GM12892 (cell line): ENCODE measurements around the gene FGFRL1.

ENCODE experiments used
- DNase-seq: peaks from one replicate; pipeline ENCODE4 v3.0.0; 2011; ENCODE audit not compliant: insufficient read length
- FAIRE-seq: peaks from 2 replicates; lab custom pipeline; 2011; peaks lifted over from hg19 to GRCh38; lab: Jason Lieb, UNC
- POLR2A ChIP-seq: IDR thresholded peaks from 2 replicates; pipeline ENCODE4 v1.6.1; 2011; ENCODE audit warnings: low read depth, low read length, control low read depth
- POLR2AphosphoS5 ChIP-seq: IDR thresholded peaks from 2 replicates; pipeline ENCODE4 v1.6.1; 2011; ENCODE audit warnings: low read depth, low read length, control low read depth
- TAF1 ChIP-seq: IDR thresholded peaks from 2 replicates; pipeline ENCODE4 v1.6.1; 2011; ENCODE audit warnings: low read depth, mild to moderate bottlenecking, control low read depth, low read length, borderline replicate concordance

FGFRL1 gene

DNA sequence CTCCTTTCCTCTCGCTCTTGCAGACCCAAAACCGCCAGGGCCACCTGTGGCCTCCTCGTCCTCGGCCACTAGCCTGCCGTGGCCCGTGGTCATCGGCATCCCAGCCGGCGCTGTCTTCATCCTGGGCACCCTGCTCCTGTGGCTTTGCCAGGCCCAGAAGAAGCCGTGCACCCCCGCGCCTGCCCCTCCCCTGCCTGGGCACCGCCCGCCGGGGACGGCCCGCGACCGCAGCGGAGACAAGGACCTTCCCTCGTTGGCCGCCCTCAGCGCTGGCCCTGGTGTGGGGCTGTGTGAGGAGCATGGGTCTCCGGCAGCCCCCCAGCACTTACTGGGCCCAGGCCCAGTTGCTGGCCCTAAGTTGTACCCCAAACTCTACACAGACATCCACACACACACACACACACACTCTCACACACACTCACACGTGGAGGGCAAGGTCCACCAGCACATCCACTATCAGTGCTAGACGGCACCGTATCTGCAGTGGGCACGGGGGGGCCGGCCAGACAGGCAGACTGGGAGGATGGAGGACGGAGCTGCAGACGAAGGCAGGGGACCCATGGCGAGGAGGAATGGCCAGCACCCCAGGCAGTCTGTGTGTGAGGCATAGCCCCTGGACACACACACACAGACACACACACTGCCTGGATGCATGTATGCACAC is 13.6 kb downstream of the FGFRL1 start:
- FAIRE-seq, result no peak
- DNase-seq, result no peak
- TF ChIP-seq POLR2A (no peak), TAF1 (no peak), POLR2AphosphoS5 (no peak)

- no peak for TF ChIP-seq POLR2AphosphoS5
- TF ChIP-seq POLR2A, result no peak
- TF ChIP-seq TAF1, result no peak
- FAIRE-seq, result no peak
These were observed 14.7 kb downstream of the FGFRL1 start for GRCh38 chr4:1026115-1026514.

GRCh38 chr4:1027219-1027914 is 15.9 kb downstream of the FGFRL1 start:
- FAIRE-seq (no peak), DNase-seq (no peak)
- no peak for TF ChIP-seq POLR2AphosphoS5
- TF ChIP-seq POLR2A, result no peak
- TF ChIP-seq TAF1, result no peak

More at GRCh38 chr4:1026115-1026514, 14.7 kb downstream of the FGFRL1 start:
- DNase-seq, result peak; percentile 82

GRCh38 chr4:1027915-1028238 is 16.5 kb downstream of the FGFRL1 start:
- no peak for TF ChIP-seq POLR2AphosphoS5
- no peak for TF ChIP-seq TAF1
- no peak for TF ChIP-seq POLR2A
- DNase-seq, result no peak
- no peak for FAIRE-seq

GRCh38 chr4:1028574-1029220 is 17.3 kb downstream of the FGFRL1 start:
- no peak for DNase-seq
- FAIRE-seq, result no peak
- TF ChIP-seq TAF1 (no peak), POLR2AphosphoS5 (no peak), POLR2A (no peak)

GRCh38 chr4:1029529-1029928 is 18.1 kb downstream of the FGFRL1 start:
- DNase-seq (no peak), FAIRE-seq (no peak)
- TF ChIP-seq TAF1 (no peak), POLR2AphosphoS5 (no peak), POLR2A (no peak)

- no peak for DNase-seq
- no peak for FAIRE-seq
- no peak for TF ChIP-seq TAF1
- no peak for TF ChIP-seq POLR2A
- no peak for TF ChIP-seq POLR2AphosphoS5
These were observed 18.6 kb downstream of the FGFRL1 start for GRCh38 chr4:1030031-1030430.

- no peak for FAIRE-seq
- no peak for TF ChIP-seq POLR2A
- no peak for TF ChIP-seq POLR2AphosphoS5
- no peak for TF ChIP-seq TAF1
- no peak for DNase-seq
These were observed 19.1 kb downstream of the FGFRL1 start for GRCh38 chr4:1030559-1030958.

DNA sequence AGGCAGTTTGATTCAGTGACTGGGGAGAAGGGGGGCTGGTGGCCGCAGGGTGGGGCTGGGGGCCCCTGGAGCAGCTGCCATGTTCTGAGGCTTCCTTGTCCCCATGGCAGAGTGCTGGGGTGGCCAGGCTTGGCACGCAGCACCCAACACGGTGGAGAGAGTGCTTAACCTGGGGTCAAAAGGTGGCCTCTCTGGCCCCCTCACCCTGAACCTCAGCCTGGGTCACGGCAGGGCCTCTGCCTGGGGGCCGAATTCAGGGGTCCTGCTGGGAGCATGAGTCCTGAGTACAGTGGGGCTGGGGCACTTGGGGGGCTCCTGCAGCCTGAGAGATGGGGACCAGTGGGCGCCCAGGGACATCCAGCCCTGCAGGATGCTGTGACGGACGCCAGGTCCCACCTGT is 19.9 kb downstream of the FGFRL1 start:
- TF ChIP-seq POLR2AphosphoS5 (no peak), POLR2A (no peak), TAF1 (no peak)
- DNase-seq, result no peak
- no peak for FAIRE-seq

GRCh38 chr4:1031956-1032795 is 20.8 kb downstream of the FGFRL1 start:
- TF ChIP-seq TAF1 (no peak), POLR2A (no peak), POLR2AphosphoS5 (no peak)
- DNase-seq, result no peak
- FAIRE-seq, result no peak

DNA sequence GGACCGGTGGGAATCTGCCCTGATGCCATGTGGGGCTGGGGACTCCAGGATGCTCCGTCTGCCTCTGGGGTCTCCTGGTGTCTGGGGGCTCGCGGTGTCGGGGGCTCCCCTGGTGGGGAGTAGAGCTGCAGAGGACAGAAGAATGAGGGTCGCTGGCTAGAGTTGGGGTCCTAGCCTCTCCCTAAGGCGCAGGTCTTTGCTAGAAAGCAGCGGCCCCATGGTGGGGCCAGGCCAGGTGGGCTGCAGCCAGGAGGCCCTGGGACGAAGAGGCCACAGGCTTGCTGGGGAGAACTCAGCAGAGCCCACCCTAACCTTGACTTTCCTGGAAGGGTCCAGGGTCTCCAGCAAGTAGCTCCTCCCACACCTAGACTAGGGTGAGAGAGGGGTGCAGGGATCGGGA is 21.4 kb downstream of the FGFRL1 start:
- TF ChIP-seq TAF1, result no peak
- no peak for TF ChIP-seq POLR2A
- TF ChIP-seq POLR2AphosphoS5, result no peak
- no peak for DNase-seq
- FAIRE-seq, result no peak

- FAIRE-seq (no peak), DNase-seq (no peak)
- no peak for TF ChIP-seq POLR2AphosphoS5
- TF ChIP-seq POLR2A, result no peak
- no peak for TF ChIP-seq TAF1
These were observed 22.6 kb downstream of the FGFRL1 start for GRCh38 chr4:1033840-1034551.
